Activated CD4-positive, alpha-beta T cell treated with anti-CD3 and anti-CD28 coated beads, Interleukin-2, amount 50 U/mL, for 1 hour (primary cell): ENCODE measurements around the gene APLNR.
A peak's percentile ranks its signal among the peaks of the same experiment; 100 is the strongest.

Experiments used
- DNase-seq: peaks from one replicate; pipeline ENCODE4 v3.0.0-alpha.2; 2020

The APLNR gene

GRCh38 chr11:57251037-57251436, 14.0 kb upstream of the APLNR start:
- no peak for DNase-seq

GRCh38 chr11:57249384-57250319, 12.6 kb upstream of the APLNR start:
- peak; percentile 31 for DNase-seq

GRCh38 chr11:57248780-57249383, 11.8 kb upstream of the APLNR start:
- DNase-seq = no peak

- no peak for DNase-seq
Observed at GRCh38 chr11:57244911-57245310, 7.9 kb upstream of the APLNR start.

GRCh38 chr11:57241353-57241972, 4.4 kb upstream of the APLNR start:
- DNase-seq = no peak

GRCh38 chr11:57240757-57241156, 3.7 kb upstream of the APLNR start:
- DNase-seq = no peak

GRCh38 chr11:57240007-57240406, 3.0 kb upstream of the APLNR start:
- no peak for DNase-seq

- DNase-seq = no peak
Observed at GRCh38 chr11:57239348-57239747, 2.3 kb upstream of the APLNR start.

GRCh38 chr11:57235761-57236703, 1.0 kb downstream of the APLNR start:
- no peak for DNase-seq

- DNase-seq = no peak
Observed at GRCh38 chr11:57233702-57234101, 3.3 kb downstream of the APLNR start.

- no peak for DNase-seq
Observed at GRCh38 chr11:57231539-57232253, 5.4 kb downstream of the APLNR start.

- DNase-seq = no peak
Observed at GRCh38 chr11:57230791-57231538, 6.1 kb downstream of the APLNR start.

- no peak for DNase-seq
Observed at GRCh38 chr11:57230316-57230715, 6.7 kb downstream of the APLNR start.

- DNase-seq = no peak
Observed at GRCh38 chr11:57228600-57228999, 8.4 kb downstream of the APLNR start.

GRCh38 chr11:57224537-57224936, 12.5 kb downstream of the APLNR start:
- no peak for DNase-seq

- DNase-seq = no peak
Observed at GRCh38 chr11:57224128-57224527, 12.9 kb downstream of the APLNR start.

- DNase-seq = no peak
Observed at GRCh38 chr11:57223601-57224000, 13.4 kb downstream of the APLNR start.

GRCh38 chr11:57222239-57222638, 14.8 kb downstream of the APLNR start:
- DNase-seq = no peak

- no peak for DNase-seq
Observed at GRCh38 chr11:57219021-57219627, 17.9 kb downstream of the APLNR start.

GRCh38 chr11:57217053-57217452, 20.0 kb downstream of the APLNR start:
- no peak for DNase-seq

- DNase-seq = no peak
Observed at GRCh38 chr11:57216463-57216862, 20.6 kb downstream of the APLNR start.
